GM19467 (cell line): Measurements from ENCODE around the gene PDPN.

Source experiments
- ATAC-seq: cut with Tn5 transposase; IDR thresholded peaks from one replicate; pipeline ENCODE4 v1.9.1; 2021; ENCODE audit warnings: mild to moderate bottlenecking, moderate library complexity; ENCODE audit not compliant: unreplicated experiment

PDPN gene

GRCh38 chr1:13576926-13577325 lies 6.7 kb upstream of the PDPN start:
- ATAC-seq, result no peak

GRCh38 chr1:13577846-13578245 lies 5.8 kb upstream of the PDPN start:
- ATAC-seq, result no peak

- no peak for ATAC-seq
These were observed 2.2 kb upstream of the PDPN start for GRCh38 chr1:13581446-13581845.

- no peak for ATAC-seq
These were observed 754 bp upstream of the PDPN start for GRCh38 chr1:13582713-13583443.

- no peak for ATAC-seq
These were observed 547 bp downstream of the PDPN start for GRCh38 chr1:13583966-13584791.

GRCh38 chr1:13584876-13585611 lies 1.4 kb downstream of the PDPN start:
- no peak for ATAC-seq

GRCh38 chr1:13585612-13585991 lies 2.0 kb downstream of the PDPN start:
- no peak for ATAC-seq

- no peak for ATAC-seq
These were observed 2.4 kb downstream of the PDPN start for GRCh38 chr1:13586001-13586400.

- ATAC-seq, result no peak
These were observed 3.8 kb downstream of the PDPN start for GRCh38 chr1:13587256-13588030.

GRCh38 chr1:13588946-13589796 lies 5.5 kb downstream of the PDPN start:
- no peak for ATAC-seq

GRCh38 chr1:13590486-13590885 lies 6.9 kb downstream of the PDPN start:
- no peak for ATAC-seq

GRCh38 chr1:13593511-13594131 lies 10.0 kb downstream of the PDPN start:
- ATAC-seq, result no peak

GRCh38 chr1:13595411-13595810 lies 11.8 kb downstream of the PDPN start:
- ATAC-seq, result no peak

GRCh38 chr1:13597166-13597565 lies 13.5 kb downstream of the PDPN start:
- ATAC-seq, result no peak

- ATAC-seq, result no peak
These were observed 17.3 kb downstream of the PDPN start for GRCh38 chr1:13600762-13601453.

GRCh38 chr1:13604176-13604575 lies 20.5 kb downstream of the PDPN start:
- no peak for ATAC-seq

- no peak for ATAC-seq
These were observed 21.1 kb downstream of the PDPN start for GRCh38 chr1:13604721-13605120.

- ATAC-seq, result no peak
These were observed 21.5 kb downstream of the PDPN start for GRCh38 chr1:13605159-13605558.

GRCh38 chr1:13607002-13607401 lies 23.4 kb downstream of the PDPN start:
- ATAC-seq, result no peak
